ENCODE measurements around the gene IGSF23.

- TF ChIP-seq CTCF (IDR thresholded peaks at IDR 0.05) (no peak), POLR2A (IDR thresholded peaks at IDR 0.05) (no peak)
Observed at GRCh38 chr19:44662691-44663385, 49.5 kb downstream of the IGSF23 start.
